ENCODE results near the gene SOX30.

The SOX30 gene

GRCh38 chr5:157603333-157604190 is 48.7 kb downstream of the SOX30 start:
- TF ChIP-seq, protein P1, sequence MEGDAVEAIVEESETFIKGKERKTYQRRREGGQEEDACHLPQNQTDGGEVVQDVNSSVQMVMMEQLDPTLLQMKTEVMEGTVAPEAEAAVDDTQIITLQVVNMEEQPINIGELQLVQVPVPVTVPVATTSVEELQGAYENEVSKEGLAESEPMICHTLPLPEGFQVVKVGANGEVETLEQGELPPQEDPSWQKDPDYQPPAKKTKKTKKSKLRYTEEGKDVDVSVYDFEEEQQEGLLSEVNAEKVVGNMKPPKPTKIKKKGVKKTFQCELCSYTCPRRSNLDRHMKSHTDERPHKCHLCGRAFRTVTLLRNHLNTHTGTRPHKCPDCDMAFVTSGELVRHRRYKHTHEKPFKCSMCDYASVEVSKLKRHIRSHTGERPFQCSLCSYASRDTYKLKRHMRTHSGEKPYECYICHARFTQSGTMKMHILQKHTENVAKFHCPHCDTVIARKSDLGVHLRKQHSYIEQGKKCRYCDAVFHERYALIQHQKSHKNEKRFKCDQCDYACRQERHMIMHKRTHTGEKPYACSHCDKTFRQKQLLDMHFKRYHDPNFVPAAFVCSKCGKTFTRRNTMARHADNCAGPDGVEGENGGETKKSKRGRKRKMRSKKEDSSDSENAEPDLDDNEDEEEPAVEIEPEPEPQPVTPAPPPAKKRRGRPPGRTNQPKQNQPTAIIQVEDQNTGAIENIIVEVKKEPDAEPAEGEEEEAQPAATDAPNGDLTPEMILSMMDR (IDR thresholded peaks at IDR 0.05), result no peak
- DNase-seq (ENCODE audit: low spot score), result no peak
- H3K4me3 ChIP-seq, result no peak overlapping the region
- no peak overlapping the region for H3K27ac ChIP-seq

DNA sequence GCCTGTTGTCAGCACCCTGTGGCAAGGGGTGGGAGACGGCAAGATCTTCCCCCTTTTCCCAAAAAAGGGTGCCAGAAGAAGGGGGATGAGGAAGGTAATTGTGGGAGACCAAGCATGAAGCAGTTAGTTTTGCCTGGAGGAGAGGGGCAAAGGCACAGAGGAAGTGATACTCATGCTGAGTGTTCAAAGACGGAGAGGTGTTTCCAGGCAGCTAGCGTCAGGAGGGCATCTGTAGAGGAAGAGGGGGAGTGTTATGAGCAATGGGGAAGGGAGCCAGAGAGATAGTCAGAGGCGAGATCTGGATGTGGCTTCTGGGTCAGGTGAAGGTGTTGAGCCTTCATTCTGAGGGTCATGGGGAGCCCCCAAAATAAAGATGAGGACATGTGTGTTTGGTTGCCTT is 49.7 kb downstream of the SOX30 start:
- no peak for DNase-seq (ENCODE audit: low spot score)
- Histone ChIP-seq H3K27ac (no peak overlapping the region), H3K4me3 (no peak overlapping the region)
- TF ChIP-seq, protein P1 (IDR thresholded peaks at IDR 0.05), result no peak

DNA sequence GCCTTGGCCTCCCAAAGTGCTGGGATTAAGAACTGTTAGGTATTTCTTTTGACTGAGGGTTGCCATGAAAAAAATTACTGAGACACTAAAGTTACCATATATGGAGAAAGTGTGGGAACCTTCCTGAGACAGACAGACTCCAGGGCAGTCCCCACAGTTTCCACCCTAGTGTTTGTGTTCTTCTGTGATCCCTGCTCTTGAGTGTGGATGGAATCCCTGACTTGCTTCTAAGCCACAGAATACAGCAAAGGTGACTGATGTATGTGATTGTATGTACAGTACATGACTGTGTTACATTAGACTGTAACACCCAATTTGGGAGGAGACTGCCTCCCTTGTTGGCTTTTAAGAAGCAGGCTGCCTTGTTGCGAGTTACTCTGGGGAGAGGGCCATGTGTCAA is 52.0 kb downstream of the SOX30 start:
- TF ChIP-seq, protein P1 (IDR thresholded peaks at IDR 0.05), result no peak
- DNase-seq (ENCODE audit: low spot score), result no peak
- Histone ChIP-seq H3K4me3 (no peak overlapping the region), H3K27ac (no peak overlapping the region)

GRCh38 chr5:157599565-157599964 is 52.7 kb downstream of the SOX30 start:
- no peak overlapping the region for H3K4me3 ChIP-seq
- no peak for DNase-seq (ENCODE audit: low spot score)
- no peak overlapping the region for H3K27ac ChIP-seq
- TF ChIP-seq, protein P1 (IDR thresholded peaks at IDR 0.05), result no peak

- TF ChIP-seq, protein P1 (IDR thresholded peaks at IDR 0.05), result no peak
- H3K4me3 ChIP-seq, result no peak overlapping the region
- DNase-seq (ENCODE audit: low spot score), result no peak
- H3K27ac ChIP-seq, result no peak overlapping the region
These were observed 53.8 kb downstream of the SOX30 start for GRCh38 chr5:157598350-157598936.

- TF ChIP-seq, protein P1 (IDR thresholded peaks at IDR 0.05), result no peak
- H3K27ac ChIP-seq, result no peak overlapping the region
- no peak overlapping the region for H3K4me3 ChIP-seq
- no peak for DNase-seq (ENCODE audit: low spot score)
These were observed 55.0 kb downstream of the SOX30 start for GRCh38 chr5:157597277-157597676.

GRCh38 chr5:157596487-157596886 is 55.8 kb downstream of the SOX30 start:
- TF ChIP-seq, protein P1 (IDR thresholded peaks at IDR 0.05), result no peak
- DNase-seq (ENCODE audit: low spot score), result no peak
- Histone ChIP-seq H3K4me3 (no peak overlapping the region), H3K27ac (no peak overlapping the region)
